Measurements from ENCODE around the gene BSDC1.
"Not testable (repeated sequence)": the region's sequence is repeated elsewhere in the genome, so short reads cannot be mapped to it uniquely, and the experiment has no call there.

The BSDC1 gene

DNA sequence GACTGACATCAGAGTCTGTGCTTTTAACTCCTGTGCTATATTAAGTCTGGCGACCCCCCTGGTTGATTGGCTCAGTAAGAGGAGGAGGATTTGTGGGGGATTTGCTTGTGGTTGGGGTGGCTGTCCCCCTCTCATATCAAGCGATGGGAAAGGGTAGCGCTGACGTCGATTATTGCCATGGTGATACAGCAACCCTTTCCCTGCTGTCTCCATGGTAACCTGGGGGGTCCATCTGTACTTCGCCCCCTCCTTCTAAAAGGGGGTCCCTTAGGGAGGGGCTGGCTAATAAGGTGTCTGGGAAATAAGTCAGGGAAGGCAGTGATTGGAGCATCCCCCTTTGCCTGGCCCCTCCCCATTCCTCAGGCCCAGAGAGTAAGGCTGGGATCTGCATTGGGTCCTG is 36.6 kb downstream of the BSDC1 start:
- DNase-seq (ENCODE audit: low read depth), result no peak

DNA sequence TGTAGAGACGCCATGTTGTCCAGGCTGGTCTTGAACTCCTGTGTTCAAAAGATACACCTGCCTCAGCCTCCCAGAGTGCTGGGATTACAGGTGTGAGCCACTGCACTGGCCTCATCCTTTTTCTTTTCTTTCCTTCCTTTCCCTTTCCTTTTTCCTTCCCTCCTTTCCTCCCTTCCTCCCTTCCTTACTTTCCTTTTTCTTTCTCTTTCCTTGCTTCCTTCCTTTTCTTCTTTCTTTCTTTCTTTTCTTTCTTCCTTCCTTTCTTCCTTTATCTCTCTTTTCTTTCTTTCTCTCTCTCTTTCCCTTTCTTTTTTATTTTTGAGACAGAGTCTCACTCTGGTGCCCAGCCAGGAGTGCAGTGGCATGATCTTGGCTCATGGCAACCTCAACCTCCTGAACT is 37.8 kb downstream of the BSDC1 start:
- no peak for DNase-seq (ENCODE audit: low read depth)

DNA sequence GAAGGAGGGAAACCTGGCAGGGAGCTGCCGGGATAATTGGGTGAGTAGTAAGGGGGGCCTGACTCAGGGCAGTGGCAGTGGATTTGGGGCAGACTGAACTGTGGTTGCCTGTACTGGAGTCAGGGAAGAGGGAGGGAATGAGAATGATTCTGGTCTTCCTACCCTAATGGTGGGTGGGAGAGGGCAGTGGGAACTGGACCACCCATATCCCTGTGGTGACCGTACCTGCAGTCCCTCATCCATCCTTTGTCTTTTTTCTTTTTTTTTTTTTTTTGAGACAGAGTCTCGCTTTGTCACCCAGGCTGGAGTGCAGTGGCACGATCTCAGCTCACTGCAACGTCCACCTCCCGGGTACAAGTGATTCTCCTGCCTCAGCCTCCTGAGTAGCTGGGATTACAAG is 38.5 kb downstream of the BSDC1 start:
- not testable (repeated sequence) for DNase-seq (ENCODE audit: low read depth)

DNA sequence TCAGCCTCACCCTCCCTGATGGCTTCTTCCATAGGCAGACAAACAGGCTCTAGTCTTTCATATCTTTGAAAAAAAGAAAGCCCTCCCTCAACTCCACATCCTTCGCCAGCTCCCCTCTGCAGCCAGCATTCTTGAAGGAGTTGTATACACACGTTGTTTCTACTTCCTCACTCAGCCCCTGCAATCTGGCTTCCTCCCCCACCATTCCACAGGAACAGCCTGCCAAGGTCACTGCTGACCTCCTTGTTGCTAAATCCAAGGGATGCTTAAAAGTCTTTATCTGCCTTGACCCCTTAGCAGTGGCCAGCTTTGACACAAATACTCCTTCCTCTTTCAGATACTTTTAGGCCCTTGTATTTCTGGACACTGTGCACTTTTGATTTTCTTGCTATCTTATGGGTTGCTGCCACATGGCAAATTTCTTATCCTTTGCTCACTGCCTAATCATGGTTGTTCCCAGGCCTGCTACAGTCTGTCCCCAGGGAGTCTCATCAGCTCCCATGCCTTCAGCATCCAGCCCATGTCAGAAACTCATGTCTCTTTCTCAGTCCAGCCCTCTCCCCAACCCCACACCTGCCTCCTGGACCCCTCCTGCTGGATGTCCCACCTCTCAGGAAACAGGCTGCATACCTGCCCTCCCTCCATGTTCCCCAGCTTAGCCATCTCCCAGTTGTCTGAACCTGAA is 40.2 kb downstream of the BSDC1 start:
- DNase-seq (ENCODE audit: low read depth), result no peak

GRCh38 chr1:32353431-32353830 is 40.8 kb downstream of the BSDC1 start:
- no peak for DNase-seq (ENCODE audit: low read depth)

GRCh38 chr1:32352831-32353383 is 41.3 kb downstream of the BSDC1 start:
- no peak for DNase-seq (ENCODE audit: low read depth)

DNA sequence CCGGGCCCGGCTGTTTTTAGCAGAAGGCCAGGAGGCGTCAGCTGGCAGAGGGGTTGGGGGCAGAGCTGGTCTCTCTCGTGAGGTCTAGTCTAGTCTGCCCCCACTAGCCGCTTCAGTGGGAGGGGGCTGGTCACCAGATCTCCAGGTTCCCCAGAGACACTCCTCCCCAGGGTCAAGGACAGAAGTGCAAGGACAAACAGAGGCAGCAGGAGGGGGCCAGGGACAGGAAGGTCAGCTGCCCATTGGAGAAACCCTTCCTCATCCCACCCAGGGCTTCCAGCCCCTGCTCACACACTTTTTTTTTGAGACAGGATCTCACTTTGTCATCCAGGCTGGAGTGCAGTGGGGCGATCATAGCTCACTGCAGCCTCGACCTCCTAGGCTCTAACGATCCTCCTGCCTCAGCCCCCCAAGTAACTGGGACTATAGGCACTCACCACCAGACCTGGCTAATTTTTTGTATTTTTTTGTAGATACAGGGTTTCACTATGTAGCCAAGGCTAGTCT is 41.9 kb downstream of the BSDC1 start:
- DNase-seq (ENCODE audit: low read depth), result no peak

DNA sequence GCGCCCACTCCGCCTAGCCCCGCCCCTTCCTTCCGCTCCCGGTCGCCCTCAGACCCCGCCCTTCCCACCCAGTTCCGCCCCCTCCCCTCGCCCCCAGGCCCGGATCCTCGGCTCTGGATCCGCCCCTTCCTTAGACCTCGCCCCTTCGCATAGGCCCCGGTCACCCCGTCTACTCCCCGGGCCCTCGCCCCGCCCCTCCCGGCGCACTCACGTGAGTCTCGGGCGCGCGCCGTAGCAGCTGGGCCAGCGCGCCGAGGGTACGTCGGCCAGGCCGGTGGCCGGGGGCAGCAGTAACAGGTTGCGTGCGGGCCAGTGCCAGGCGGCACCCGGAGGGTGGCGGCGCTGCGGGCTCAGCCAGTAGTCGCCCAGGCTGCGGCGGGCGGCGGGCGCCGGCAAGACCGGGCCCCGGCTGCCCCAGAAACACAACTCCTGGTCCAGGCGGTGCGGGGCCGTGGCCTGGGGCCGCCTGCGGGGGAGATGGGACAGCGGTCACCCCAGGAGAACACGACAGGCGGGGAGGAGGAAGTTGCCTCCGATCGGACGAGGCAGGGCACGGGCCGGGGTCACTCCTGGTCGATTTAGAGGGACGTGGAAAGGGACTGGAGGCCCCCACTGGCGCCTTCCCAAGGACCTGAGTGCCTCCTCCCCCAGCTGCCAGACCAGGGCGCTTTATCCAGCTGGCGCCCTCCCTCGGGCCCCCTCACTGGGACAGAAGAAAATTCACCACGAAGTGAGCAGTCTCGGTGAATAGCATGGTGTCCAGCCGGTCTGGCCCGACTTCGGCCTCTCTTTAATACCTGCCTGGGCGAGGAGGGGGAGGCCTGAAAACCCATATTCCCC is 42.6 kb downstream of the BSDC1 start:
- DNase-seq (ENCODE audit: low read depth), result peak; percentile 63

DNA sequence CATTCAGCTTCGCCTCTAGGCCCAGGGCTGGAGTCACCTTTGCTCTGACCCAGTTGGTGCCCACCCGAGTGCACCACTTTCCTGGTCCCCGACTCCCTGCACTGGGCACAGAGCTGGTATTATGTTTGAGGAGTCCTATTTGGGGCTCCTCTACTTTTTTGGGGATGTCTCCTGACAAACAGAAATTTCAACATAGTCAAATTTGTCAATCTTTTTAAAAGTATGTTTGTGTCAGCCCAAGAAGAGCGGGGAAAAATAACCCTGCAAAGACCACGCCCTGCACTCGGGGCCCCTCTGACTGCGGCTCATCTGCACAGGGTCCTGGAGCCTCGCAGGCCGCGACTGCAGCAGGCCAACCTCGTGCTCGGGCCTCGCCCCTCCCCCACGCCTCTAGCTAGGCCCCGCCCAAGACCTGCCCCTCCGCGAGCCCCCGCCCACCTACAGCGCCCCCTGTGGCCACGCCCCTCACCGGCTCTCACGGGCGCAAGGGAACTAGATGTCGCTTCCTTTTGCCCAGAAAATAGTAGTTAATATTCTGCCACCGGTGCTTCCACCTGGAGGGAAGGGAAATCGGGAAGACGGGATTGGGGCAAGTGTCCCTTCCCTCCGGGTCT is 43.3 kb downstream of the BSDC1 start:
- no peak for DNase-seq (ENCODE audit: low read depth)

DNA sequence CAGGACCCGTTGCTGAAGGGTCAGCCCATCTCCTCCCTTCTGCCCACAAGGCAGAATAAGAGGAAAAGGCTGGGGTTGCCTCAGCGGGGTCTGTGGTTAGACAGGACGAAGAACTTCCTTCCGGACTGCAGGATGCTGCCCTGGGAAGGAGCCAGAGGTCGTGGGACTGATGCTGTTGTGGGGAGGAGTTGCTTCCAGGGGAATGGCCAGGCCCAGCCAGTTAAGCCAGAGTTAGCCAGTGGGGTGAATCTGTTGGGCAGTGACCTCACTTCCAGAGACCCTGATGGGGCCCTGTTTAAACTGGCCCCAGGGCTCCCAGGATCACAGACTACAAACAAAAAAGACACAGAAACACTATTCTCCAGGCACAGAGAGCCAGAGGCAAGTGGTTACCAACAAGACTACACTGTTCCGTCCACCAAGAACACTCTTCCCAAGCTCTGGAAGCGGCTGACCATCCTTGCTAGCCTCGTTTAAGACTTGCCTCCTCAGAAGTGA is 45.0 kb downstream of the BSDC1 start:
- no peak for DNase-seq (ENCODE audit: low read depth)

GRCh38 chr1:32346532-32347157 is 47.6 kb downstream of the BSDC1 start:
- no peak for DNase-seq (ENCODE audit: low read depth)

DNA sequence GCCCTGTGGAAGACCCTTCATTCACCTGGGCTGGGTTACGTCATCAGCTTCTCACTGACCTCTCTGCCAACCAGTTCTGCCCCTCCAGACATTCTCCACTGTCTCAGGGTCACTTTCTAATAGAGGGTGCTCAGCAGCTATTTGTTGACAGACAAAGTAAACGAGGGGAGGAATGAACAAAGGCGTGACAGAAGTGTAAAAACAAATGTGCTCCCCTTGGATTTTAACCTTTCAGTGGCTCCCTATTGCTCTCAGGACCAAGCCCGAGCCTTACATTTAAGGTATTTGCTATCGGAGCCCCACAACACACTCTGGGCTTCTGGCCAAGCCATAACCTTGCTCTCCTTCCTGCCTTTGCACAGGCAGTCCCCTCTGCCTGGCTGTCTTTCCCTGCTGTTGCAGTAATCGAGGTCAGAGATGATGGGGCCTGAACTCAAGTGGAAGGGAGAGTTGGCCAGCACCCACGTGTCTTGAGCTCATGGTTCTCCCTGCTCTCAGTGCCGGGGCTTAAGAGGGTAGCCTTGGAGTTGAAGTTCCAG is 48.9 kb downstream of the BSDC1 start:
- DNase-seq (ENCODE audit: low read depth), result no peak

DNA sequence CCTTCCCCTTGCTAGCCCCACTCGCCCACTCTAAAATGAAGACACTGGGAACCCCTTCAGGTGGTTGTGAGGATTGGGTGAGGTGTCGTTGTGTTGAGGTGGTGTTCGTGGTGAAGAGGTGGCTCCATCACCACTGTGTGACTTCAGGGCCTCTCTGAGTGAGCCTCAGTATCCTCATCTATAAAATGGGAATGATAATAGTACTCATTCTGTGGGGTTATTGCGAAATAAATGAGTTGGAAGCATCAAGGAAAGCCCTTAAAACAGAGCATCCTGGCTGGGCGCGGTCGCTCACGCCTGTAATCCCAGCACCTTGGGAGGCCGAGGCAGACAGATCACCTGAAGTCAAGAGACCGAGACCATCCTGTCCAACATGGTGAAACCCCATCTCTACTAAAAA is 51.5 kb downstream of the BSDC1 start:
- DNase-seq (ENCODE audit: low read depth), result no peak

DNA sequence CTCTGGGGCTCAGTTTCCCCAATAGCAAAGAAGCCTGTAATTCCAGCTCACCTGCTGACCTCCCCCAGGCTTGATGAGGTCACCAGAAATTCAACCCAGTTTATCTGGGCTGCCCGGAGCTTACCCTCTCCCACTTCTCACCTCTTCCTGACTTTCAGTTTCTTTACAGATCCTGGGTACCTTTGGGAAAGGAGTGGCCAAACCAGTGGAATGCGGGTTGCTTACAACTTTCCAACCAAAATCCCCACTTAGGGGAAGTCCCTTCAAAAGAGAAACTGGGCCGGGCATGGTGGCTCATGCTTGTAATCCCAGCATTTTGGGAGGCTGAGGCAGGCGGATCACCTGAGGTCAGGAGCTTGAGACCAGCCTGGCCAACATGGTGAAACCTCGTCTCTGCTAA is 52.3 kb downstream of the BSDC1 start:
- no peak for DNase-seq (ENCODE audit: low read depth)

- DNase-seq (ENCODE audit: low read depth), result no peak
These were observed 53.0 kb downstream of the BSDC1 start for GRCh38 chr1:32341186-32341757.

GRCh38 chr1:32339363-32339978 is 54.8 kb downstream of the BSDC1 start:
- no peak for DNase-seq (ENCODE audit: low read depth)

DNA sequence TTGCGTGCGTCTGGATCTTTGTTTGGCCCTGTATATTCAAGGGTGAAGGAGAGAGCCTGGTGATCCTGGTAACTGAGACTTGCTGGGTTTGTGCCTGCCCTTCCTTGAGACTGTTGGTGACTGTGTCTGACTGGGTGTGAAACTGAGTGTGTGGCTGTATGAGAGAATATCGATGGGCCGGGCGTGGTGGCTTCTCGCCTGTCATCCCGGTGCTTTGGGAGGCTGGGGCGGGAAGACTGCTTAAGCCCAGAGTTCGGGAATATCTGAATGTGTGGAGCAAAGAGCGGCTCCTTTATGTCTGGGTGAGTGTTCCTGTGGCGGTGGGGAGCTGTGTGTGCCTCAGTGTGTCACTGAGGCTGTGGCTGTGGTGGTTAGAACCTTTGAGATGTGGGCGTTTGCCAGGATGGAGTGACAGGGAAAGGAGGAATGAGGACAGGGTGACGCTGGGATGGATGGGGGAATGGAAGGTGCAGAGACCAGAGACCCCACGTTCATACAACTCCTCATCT is 55.5 kb downstream of the BSDC1 start:
- DNase-seq (ENCODE audit: low read depth), result no peak

DNA sequence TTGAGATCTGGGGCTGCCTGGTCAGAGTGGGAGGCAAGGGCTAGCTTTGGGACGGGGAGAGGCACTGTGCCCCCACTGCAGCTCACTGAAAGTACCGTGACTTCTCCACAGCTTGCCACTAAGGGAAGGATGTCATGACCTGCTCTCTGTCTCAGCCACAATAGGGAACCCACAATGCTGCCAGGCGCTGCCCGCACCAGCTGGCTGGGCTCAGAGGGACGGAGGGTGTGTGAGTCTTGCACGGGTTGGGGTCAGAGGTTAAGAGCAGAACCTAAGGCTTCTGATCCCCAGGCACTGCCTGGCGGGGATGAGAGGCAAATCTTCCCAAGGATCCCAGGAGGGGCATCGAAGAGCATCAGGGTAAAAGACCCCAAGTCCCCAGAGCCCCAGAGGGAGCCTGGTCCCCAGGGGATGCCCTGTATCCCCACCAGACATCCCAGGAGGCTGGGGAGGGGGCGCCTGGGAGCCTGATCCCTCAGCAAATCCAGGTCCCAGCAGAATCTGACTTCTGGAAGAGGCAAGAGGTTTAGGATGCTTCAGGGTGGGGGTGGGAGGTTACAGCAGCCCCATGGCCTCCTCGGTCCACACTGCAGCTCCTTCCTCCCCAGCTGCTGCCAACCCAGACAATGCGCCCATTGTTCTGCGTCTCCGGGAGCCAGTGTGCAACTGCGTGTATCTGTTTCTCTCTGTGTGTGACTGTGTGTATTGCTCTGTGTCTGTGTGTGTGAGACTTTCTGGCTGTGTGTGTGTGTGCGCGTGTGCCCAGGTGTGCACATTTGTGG is 56.2 kb downstream of the BSDC1 start:
- no peak for DNase-seq (ENCODE audit: low read depth)

GRCh38 chr1:32336963-32337675 is 57.1 kb downstream of the BSDC1 start:
- DNase-seq (ENCODE audit: low read depth), result no peak

Measured in HS-5 (cell line).